Large intestine (tissue), 3 donors: ENCODE results near the gene BGN. TPM values are rescaled to one million over a fixed set of nuclear protein-coding genes. Genes with fewer than 3 reads are reported as not detected.

Experiments used
- DNase-seq, 2 donors: peaks; one replicate each; pipeline versions ENCODE4 v3.0.0 to v3.0.0-alpha.2; 2013
- H3K27ac ChIP-seq: one replicate; pipeline ENCODE4 v1.5.1; 2013; ENCODE audit warnings: low read length
- H3K27me3 ChIP-seq: 2 replicates; pipeline ENCODE4 v1.6.1; 2013; ENCODE audit warnings: low read length; ENCODE audit not compliant: control insufficient read depth, insufficient read depth
- H3K36me3 ChIP-seq: 2 replicates; pipeline ENCODE4 v1.6.1; 2013; ENCODE audit warnings: low read length; ENCODE audit not compliant: control insufficient read depth, insufficient read depth
- H3K4me1 ChIP-seq: one replicate; pipeline ENCODE4 v1.6.1; 2013; ENCODE audit warnings: low read length; ENCODE audit not compliant: control insufficient read depth, insufficient read depth
- H3K4me3 ChIP-seq: one replicate; pipeline ENCODE4 v1.5.1; 2013; ENCODE audit warnings: low read length
- H3K9me3 ChIP-seq: one replicate; pipeline ENCODE4 v1.6.1; 2013; ENCODE audit warnings: mild to moderate bottlenecking, low read depth, low read length, moderate library complexity; ENCODE audit not compliant: control insufficient read depth
- WGBS: methylation state at CpG from one replicate; pipeline ENCODE4 v1.1.5; 2013; ENCODE audit warnings: low lambda C conversion rate; ENCODE audit not compliant: insufficient coverage; 5-methylcytosine and 5-hydroxymethylcytosine counted together
- polyA plus RNA-seq: library from polyadenylated mRNA; unstranded; fragments of 120-200 nt; gene quantifications from one replicate; pipeline ENCODE4 v1.2.1, GENCODE V29; 2013

BGN gene
- polyA plus RNA-seq, 1 donor = 17.2 TPM

- H3K4me1 ChIP-seq = no peaks in the 10 kb centered on the region
- WGBS = no CpG with 5 or more reads among the region's 9 CpGs
- H3K9me3 ChIP-seq = no peaks in the 10 kb centered on the region
- no peaks in the 10 kb centered on the region for H3K36me3 ChIP-seq
- no peak for DNase-seq
- H3K4me3 ChIP-seq = no peak overlapping the region
- H3K27me3 ChIP-seq = peaks cover 40% of the 10 kb centered on the region
- no peak overlapping the region for H3K27ac ChIP-seq
Measured at GRCh38 chrX:153516073-153516472, 21.3 kb downstream of the BGN start.

DNA sequence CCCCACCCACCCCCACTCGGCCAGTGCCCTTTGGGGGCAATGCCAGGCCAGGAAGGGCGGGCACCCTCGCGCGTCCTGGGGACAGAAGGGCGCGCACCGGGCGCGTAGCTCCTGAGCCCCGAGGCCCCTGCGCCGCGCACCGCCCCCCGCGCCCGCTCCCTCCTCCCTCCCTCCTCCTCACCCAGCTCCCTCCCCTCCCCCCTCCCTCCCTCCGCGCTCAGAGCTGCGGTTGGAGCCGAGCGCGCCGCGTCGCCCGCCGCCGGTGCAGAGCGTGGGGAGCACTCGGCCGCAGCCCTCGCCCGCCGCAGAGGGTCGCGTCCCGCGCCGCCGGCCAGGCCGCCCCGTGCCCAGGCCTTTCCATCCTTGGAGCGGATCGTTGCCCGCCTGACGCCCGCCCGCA lies 22.6 kb downstream of the BGN start, which contains the start of gene ATP2B3:
ATP2B3 (plus strand) TSS at position 220 of the 400 bp plus-strand sequence. CDS start 18,606 bp downstream, outside the sequence.
- DNase-seq = no peak
- no CpG with 5 or more reads among the region's 50 CpGs for WGBS
- Histone ChIP-seq H3K4me1 (no peaks in the 10 kb centered on the region), H3K4me3 (no peak within 1 kb of the TSS), H3K9me3 (no peaks in the 10 kb centered on the region), H3K27ac (no peak within 1 kb of the TSS), H3K36me3 (no peaks in the 10 kb centered on the region), H3K27me3 (peaks cover 49% of the 10 kb centered on the region)

GRCh38 chrX:153517946-153518834 lies 23.4 kb downstream of the BGN start:
- peaks cover 49% of the 10 kb centered on the region for H3K27me3 ChIP-seq
- no peaks in the 10 kb centered on the region for H3K36me3 ChIP-seq
- WGBS = no CpG with 5 or more reads among the region's 70 CpGs
- no peak overlapping the region for H3K4me3 ChIP-seq
- DNase-seq = no peak
- no peaks in the 10 kb centered on the region for H3K4me1 ChIP-seq
- H3K9me3 ChIP-seq = no peaks in the 10 kb centered on the region
- H3K27ac ChIP-seq = no peak overlapping the region

GRCh38 chrX:153519569-153520286 lies 24.9 kb downstream of the BGN start:
- WGBS = no CpG with 5 or more reads among the region's 21 CpGs
- no peak for DNase-seq
- H3K4me3 ChIP-seq = no peak overlapping the region
- no peak overlapping the region for H3K27ac ChIP-seq
- no peaks in the 10 kb centered on the region for H3K9me3 ChIP-seq
- H3K4me1 ChIP-seq = no peaks in the 10 kb centered on the region
- peaks cover 49% of the 10 kb centered on the region for H3K27me3 ChIP-seq
- H3K36me3 ChIP-seq = no peaks in the 10 kb centered on the region

DNA sequence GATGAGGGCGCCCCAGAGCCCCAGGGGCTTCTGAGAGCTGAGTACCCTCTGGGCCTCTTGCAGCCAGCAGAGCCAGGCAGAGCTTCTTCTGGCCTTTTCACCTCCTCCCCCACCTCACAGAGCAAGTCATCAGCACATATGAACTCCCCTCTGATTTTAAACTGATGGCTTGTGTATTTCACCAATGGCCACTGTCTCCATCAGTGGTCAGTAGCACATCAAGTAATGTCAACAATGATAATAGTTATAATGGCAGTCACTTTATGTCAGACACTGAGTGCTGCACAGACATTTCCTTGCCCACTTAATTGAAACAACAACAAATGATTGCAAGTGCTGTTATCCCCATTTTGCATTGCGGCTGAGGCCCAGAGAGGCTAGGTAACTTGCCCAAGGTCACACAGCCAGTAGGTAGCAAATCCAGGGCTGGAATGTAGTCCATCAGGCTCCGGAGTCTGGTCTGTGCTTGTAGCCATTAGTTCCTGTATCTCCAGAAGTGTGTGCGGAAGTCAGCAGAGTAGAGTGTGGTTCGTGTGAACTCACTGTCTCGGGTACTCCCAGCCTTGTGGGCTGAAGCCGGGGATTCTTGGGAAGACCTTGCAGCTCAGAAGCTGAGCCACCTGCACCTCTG lies 25.6 kb downstream of the BGN start:
- DNase-seq = no peak
- no CpG with 5 or more reads among the region's 7 CpGs for WGBS
- Histone ChIP-seq H3K4me1 (no peaks in the 10 kb centered on the region), H3K27ac (no peak overlapping the region), H3K36me3 (no peaks in the 10 kb centered on the region), H3K9me3 (no peaks in the 10 kb centered on the region), H3K4me3 (no peak overlapping the region), H3K27me3 (peaks cover 49% of the 10 kb centered on the region)

GRCh38 chrX:153521034-153521433 lies 26.3 kb downstream of the BGN start:
- H3K9me3 ChIP-seq = no peaks in the 10 kb centered on the region
- no CpG with 5 or more reads among the region's 9 CpGs for WGBS
- no peaks in the 10 kb centered on the region for H3K4me1 ChIP-seq
- peaks cover 46% of the 10 kb centered on the region for H3K27me3 ChIP-seq
- no peak overlapping the region for H3K4me3 ChIP-seq
- DNase-seq = peak in 1 of 2 donors; percentile 13
- H3K27ac ChIP-seq = no peak overlapping the region
- H3K36me3 ChIP-seq = no peaks in the 10 kb centered on the region

DNA sequence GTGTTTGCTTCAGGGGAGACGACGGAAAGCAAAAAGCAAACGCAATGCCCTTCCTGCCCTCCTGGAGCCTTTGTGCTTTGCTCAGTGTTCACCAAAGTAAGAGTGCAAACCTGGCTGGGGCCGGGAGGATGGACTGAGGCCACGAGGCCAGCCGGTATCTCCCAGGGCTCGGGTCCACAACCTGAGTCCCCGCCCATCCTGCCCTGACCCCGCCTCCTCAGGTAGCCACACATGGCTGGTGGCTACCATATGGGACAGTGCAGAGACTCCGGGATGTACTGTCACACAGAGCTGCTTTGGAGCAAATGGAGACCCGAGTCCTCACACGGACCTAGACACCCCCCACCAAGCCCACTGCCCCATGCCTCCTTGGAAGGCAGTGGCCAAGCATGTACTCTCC lies 27.5 kb downstream of the BGN start:
- H3K4me1 ChIP-seq = no peaks in the 10 kb centered on the region
- DNase-seq = no peak
- H3K4me3 ChIP-seq = no peak overlapping the region
- peaks cover 33% of the 10 kb centered on the region for H3K27me3 ChIP-seq
- H3K36me3 ChIP-seq = no peaks in the 10 kb centered on the region
- H3K27ac ChIP-seq = no peak overlapping the region
- H3K9me3 ChIP-seq = no peaks in the 10 kb centered on the region
- WGBS = no CpG with 5 or more reads among the region's 12 CpGs

GRCh38 chrX:153523269-153523668 lies 28.5 kb downstream of the BGN start:
- no peaks in the 10 kb centered on the region for H3K4me1 ChIP-seq
- no peak overlapping the region for H3K27ac ChIP-seq
- no peak for DNase-seq
- peaks cover 31% of the 10 kb centered on the region for H3K27me3 ChIP-seq
- no peak overlapping the region for H3K4me3 ChIP-seq
- no CpG with 5 or more reads among the region's 7 CpGs for WGBS
- H3K36me3 ChIP-seq = no peaks in the 10 kb centered on the region
- no peaks in the 10 kb centered on the region for H3K9me3 ChIP-seq

DNA sequence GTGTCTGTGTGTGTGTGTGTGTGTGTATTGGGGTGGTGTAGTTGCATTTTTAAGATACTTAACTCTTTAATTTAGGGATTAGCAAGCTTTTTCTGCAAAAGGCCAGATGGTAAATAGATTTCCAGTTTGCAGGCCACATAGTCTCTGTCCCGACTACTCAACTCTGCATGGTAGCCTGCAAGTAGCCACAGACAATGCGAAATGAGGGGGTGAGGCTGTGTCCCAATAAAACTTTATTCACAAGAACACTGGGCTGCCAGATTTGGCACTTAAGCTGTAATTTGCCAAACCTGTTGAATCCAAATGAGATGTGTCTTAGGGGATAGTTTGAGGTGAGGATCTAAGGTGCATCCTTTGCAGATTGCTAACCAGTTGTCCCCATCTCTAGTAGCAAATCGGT lies 29.5 kb downstream of the BGN start:
- Histone ChIP-seq H3K27ac (no peak overlapping the region), H3K9me3 (no peaks in the 10 kb centered on the region), H3K27me3 (peaks cover 21% of the 10 kb centered on the region), H3K4me3 (no peak overlapping the region), H3K36me3 (no peaks in the 10 kb centered on the region), H3K4me1 (no peaks in the 10 kb centered on the region)
- WGBS = no CpG with 5 or more reads among the region's 3 CpGs
- no peak for DNase-seq

GRCh38 chrX:153525451-153525850 lies 30.7 kb downstream of the BGN start:
- no peak overlapping the region for H3K27ac ChIP-seq
- no peaks in the 10 kb centered on the region for H3K4me1 ChIP-seq
- WGBS = no CpG with 5 or more reads among the region's 6 CpGs
- H3K36me3 ChIP-seq = no peaks in the 10 kb centered on the region
- no peak for DNase-seq
- no peak overlapping the region for H3K4me3 ChIP-seq
- H3K27me3 ChIP-seq = peaks cover 13% of the 10 kb centered on the region
- H3K9me3 ChIP-seq = no peaks in the 10 kb centered on the region
